Uterus (tissue), 4 donors: Measurements from ENCODE around the gene PSMB3. TPM values are rescaled to one million over a fixed set of nuclear protein-coding genes. Genes with fewer than 3 reads are reported as not detected.

Experiments
- DNase-seq, 2 donors: peaks; one replicate each; pipeline ENCODE4 v3.0.0-alpha.2; 2019 to 2020
- H3K27ac ChIP-seq, 2 donors: fragments of 200-600 bp; sonication (generic); 1 replicate in 1 of 2; 2 replicates in 1 of 2; pipeline ENCODE4 v1.5.1; 2016 to 2018
- H3K27me3 ChIP-seq, 2 donors: fragments of 200-600 bp; sonication (generic); one replicate each; pipeline ENCODE4 v1.5.1; 2018 to 2019; ENCODE audit warnings: control low read depth in 1 of 2
- H3K36me3 ChIP-seq, 2 donors: fragments of 200-600 bp; sonication (generic); one replicate each; pipeline ENCODE4 v1.5.1; 2019; ENCODE audit warnings: control low read depth in 1 of 2
- H3K4me1 ChIP-seq, 2 donors: fragments of 200-600 bp; sonication (generic); one replicate each; pipeline ENCODE4 v1.5.1; 2018 to 2019; ENCODE audit warnings: control low read depth in 1 of 2
- H3K4me3 ChIP-seq, 2 donors: fragments of 200-600 bp; sonication (generic); 1 replicate in 1 of 2; 2 replicates in 1 of 2; pipeline ENCODE4 v1.5.1; 2018 to 2019; ENCODE audit warnings: mild to moderate bottlenecking in 1 of 2
- H3K9me3 ChIP-seq, 2 donors: fragments of 200-600 bp; sonication (generic); one replicate each; pipeline ENCODE4 v1.5.1; 2019; ENCODE audit warnings: control low read depth in 1 of 2
- CTCF ChIP-seq, 4 experiments: fragments of 200-600 bp in 2 of 4; fragments of 450-650 bp in 2 of 4; sonication (generic) in 2 of 4; IDR thresholded peaks; one replicate each; pipeline ENCODE4 v1.5.1; 2016 to 2019; ENCODE audit warnings: antibody characterized with exemption in 4 of 4, mild to moderate bottlenecking in 2 of 4, moderate library complexity in 1 of 4
- POLR2A ChIP-seq, 2 donors: fragments of 450-650 bp; IDR thresholded peaks; one replicate each; pipeline ENCODE4 v1.6.1; 2016; ENCODE audit warnings: antibody characterized with exemption in 2 of 2, mild to moderate bottlenecking in 1 of 2, moderate library complexity in 1 of 2
- intact Hi-C: fragments of 100-400 bp; cut with DNase I; formaldehyde crosslinking; loops from one replicate; pipeline ENCODE4 v1.15.1; 2023; ENCODE audit warnings: low total_unique reads
- total RNA-seq, 4 donors: library from RNA; depleted of rRNA in 3 of 4; stranded (reverse); fragments of >200 nt in 3 of 4; gene quantifications; one replicate each; pipeline versions ENCODE4 v1.1.0 to v1.2.4, GENCODE V29; 2014 to 2023
- donor health status: DM: yes; HTN: yes; CAD: no.

Gene PSMB3
- total RNA-seq, 4 donors from 2014 or later: 91.6 to 285 (median 101) TPM

- no peaks in the 10 kb centered on the region for H3K27me3 ChIP-seq
- TF ChIP-seq POLR2A (IDR thresholded peaks at IDR 0.05) (no peak), CTCF (IDR thresholded peaks at IDR 0.05) (no peak)
- H3K27ac ChIP-seq: no peak overlapping the region
- intact Hi-C loops: no loop called here
- no peak overlapping the region for H3K4me3 ChIP-seq
- H3K9me3 ChIP-seq: no peaks in the 10 kb centered on the region
- no peaks in the 10 kb centered on the region for H3K4me1 ChIP-seq
- H3K36me3 ChIP-seq: no peaks in the 10 kb centered on the region
- no peak for DNase-seq
These were observed 24.2 kb upstream of the PSMB3 start for GRCh38 chr17:38728290-38728831.

GRCh38 chr17:38729368-38729885 is 23.1 kb upstream of the PSMB3 start:
- DNase-seq: no peak
- H3K27me3 ChIP-seq: no peaks in the 10 kb centered on the region
- peak overlapping the region; percentile 85 to 93 for H3K27ac ChIP-seq
- H3K4me1 ChIP-seq: no peaks in the 10 kb centered on the region
- H3K36me3 ChIP-seq: no peaks in the 10 kb centered on the region
- H3K4me3 ChIP-seq: peak overlapping the region; percentile 60 to 92
- TF ChIP-seq POLR2A (IDR thresholded peaks at IDR 0.05): no peak
- TF ChIP-seq CTCF (IDR thresholded peaks at IDR 0.05): no peak
- intact Hi-C loops: no loop called here
- no peaks in the 10 kb centered on the region for H3K9me3 ChIP-seq

- Histone ChIP-seq H3K4me3 (peak within 1 kb of the TSS; percentile 60 to 92), H3K27me3 (no peaks in the 10 kb centered on the region), H3K27ac (peak within 1 kb of the TSS; percentile 85 to 93), H3K9me3 (no peaks in the 10 kb centered on the region), H3K4me1 (no peaks in the 10 kb centered on the region), H3K36me3 (no peaks in the 10 kb centered on the region)
- peak; percentile 78 to 86 for DNase-seq
- intact Hi-C loops: no loop called here
- TF ChIP-seq POLR2A (IDR thresholded peaks at IDR 0.05) (peak; percentile 12 to 46), CTCF (IDR thresholded peaks at IDR 0.05) (peak; percentile 57 to 98 (median 88))
These were observed 22.5 kb upstream of the PSMB3 start, which contains the start of gene CISD3 for GRCh38 chr17:38729886-38730525. CISD3 (plus strand) TSS chr17:38730341; CDS start chr17:38730359, 18 bp downstream.

GRCh38 chr17:38730526-38731379 is 21.8 kb upstream of the PSMB3 start:
- Histone ChIP-seq H3K4me1 (no peaks in the 10 kb centered on the region), H3K36me3 (no peaks in the 10 kb centered on the region), H3K4me3 (peak overlapping the region; percentile 60 to 92), H3K9me3 (no peaks in the 10 kb centered on the region), H3K27ac (peak overlapping the region; percentile 85 to 93), H3K27me3 (no peaks in the 10 kb centered on the region)
- intact Hi-C loops: no loop called here
- DNase-seq: peak; percentile 70 to 78
- no peak for TF ChIP-seq CTCF (IDR thresholded peaks at IDR 0.05)
- no peak for TF ChIP-seq POLR2A (IDR thresholded peaks at IDR 0.05)
